Measurements from ENCODE around the gene PRPS1.
A peak's percentile ranks its signal among the peaks of the same experiment; 100 is the strongest.

PRPS1 gene

GRCh38 chrX:107675823-107676555, 47.7 kb downstream of the PRPS1 start:
- Histone ChIP-seq H3K4me3 (ENCODE audit: low read depth, low read length) (peak overlapping the region; percentile 39), H3K27ac (ENCODE audit: extremely low read depth, low read depth, low read length) (peak overlapping the region; percentile 86), H3K9me3 (ENCODE audit: control insufficient read depth, insufficient read depth, low read depth, low read length) (no peaks in the 10 kb centered on the region), H3K36me3 (ENCODE audit: control insufficient read depth in 2 of 2, insufficient read depth in 1 of 2, low read length in 2 of 2) (no peaks in the 10 kb centered on the region), H3K4me1 (ENCODE audit: control insufficient read depth, insufficient read depth, low read length) (peaks cover 18% of the 10 kb centered on the region)
- POLR2A ChIA-PET: interaction anchor here (2.3 to 3.9 kb wide), 2 partner anchors 11 to 41 kb away, joined by 5 to 23 read pairs; no protein-coding TSS in a partner anchor
- CTCF ChIA-PET: interaction anchor here (0.6 to 8.5 kb wide), 7 partner anchors 10 to 218 kb away, joined by 3 to 161 read pairs (median 5); partner anchors contain the start of genes NCBP2L and TSC22D3
- TF ChIP-seq ZNF473 (tag by site-specific recombination; IDR thresholded peaks at IDR 0.05): no peak
- TF ChIP-seq ZBTB20 (tag by site-specific recombination; IDR thresholded peaks at IDR 0.05): peak; percentile 34
- peak; percentile 64 for TF ChIP-seq ZIC2 (tag by site-specific recombination; IDR thresholded peaks at IDR 0.05)
- peak; percentile 86 for TF ChIP-seq GLIS1 (tag by site-specific recombination; IDR thresholded peaks at IDR 0.05)
- TF ChIP-seq ZSCAN16 (tag by site-specific recombination; IDR thresholded peaks at IDR 0.05): peak; percentile 74
- 0 out of 2 replicates have a peak, but pooled peaks have one; percentile 17 for TF ChIP-seq PATZ1 (tag by site-specific recombination; IDR thresholded peaks at IDR 0.05)
- no peak for TF ChIP-seq HIC1 (tag by site-specific recombination; IDR thresholded peaks at IDR 0.05)
- TF ChIP-seq ZNF513 (tag by site-specific recombination; IDR thresholded peaks at IDR 0.05): 0 out of 2 replicates have a peak, but pooled peaks have one; percentile 4

- peak overlapping the region; percentile 86 for H3K27ac ChIP-seq (ENCODE audit: extremely low read depth, low read depth, low read length)
- POLR2A ChIA-PET: interaction anchor here (0.9 to 3.9 kb wide), 4 partner anchors 10 to 99 kb away, joined by 3 to 23 read pairs (median 4); partner anchors contain the start of gene TSC22D3
- TF ChIP-seq ZNF2 (tag by site-specific recombination; IDR thresholded peaks at IDR 0.05): no peak
- peak; percentile 40 for TF ChIP-seq ZXDB (tag by site-specific recombination; IDR thresholded peaks at IDR 0.05)
- no peak for TF ChIP-seq ZNF654 (tag by site-specific recombination; IDR thresholded peaks at IDR 0.05; ENCODE audit: low read depth)
- TF ChIP-seq ZNF785 (tag by site-specific recombination; IDR thresholded peaks at IDR 0.05): no peak
- no peak for TF ChIP-seq ZBTB11 (tag by site-specific recombination; conservative IDR thresholded peaks at IDR 0.05; ENCODE audit: low read depth)
- TF ChIP-seq ELK4 (IDR thresholded peaks at IDR 0.05; ENCODE audit: borderline replicate concordance, low read depth, low read length): no peak
- TF ChIP-seq ZBTB44 (tag by site-specific recombination; IDR thresholded peaks at IDR 0.05): no peak; the same call in 1 of the 2 replicates
- no peak; the same call in 1 of the 2 replicates for TF ChIP-seq PRDM4 (tag by site-specific recombination; IDR thresholded peaks at IDR 0.05)
These were observed 48.5 kb downstream of the PRPS1 start for GRCh38 chrX:107676559-107677378.

More at GRCh38 chrX:107676559-107677378, 48.5 kb downstream of the PRPS1 start:
- CTCF ChIA-PET: interaction anchor here (0.6 to 8.5 kb wide), 8 partner anchors 9 to 217 kb away, joined by 3 to 161 read pairs (median 5); partner anchors contain the start of genes NCBP2L and TSC22D3
- peaks cover 18% of the 10 kb centered on the region for H3K4me1 ChIP-seq (ENCODE audit: control insufficient read depth, insufficient read depth, low read length)
- no peaks in the 10 kb centered on the region for H3K36me3 ChIP-seq (ENCODE audit: control insufficient read depth in 2 of 2, insufficient read depth in 1 of 2, low read length in 2 of 2)
- H3K9me3 ChIP-seq (ENCODE audit: control insufficient read depth, insufficient read depth, low read depth, low read length): no peaks in the 10 kb centered on the region
- H3K4me3 ChIP-seq (ENCODE audit: low read depth, low read length): peak overlapping the region; percentile 39

All from HEK293 (cell line).